LNCaP clone FGC (cell line): ENCODE measurements around the gene CMA1.

ENCODE experiments used
- DNase-seq: peaks from one replicate; pipeline ENCODE4 v3.0.0-alpha.2; 2011; ENCODE audit warnings: low read depth
- H3K4me3 ChIP-seq: 2 replicates; pipeline ENCODE4 v1.5.1; 2011; ENCODE audit warnings: mild to moderate bottlenecking, low read depth, low read length, control low read depth
- CTCF ChIP-seq: IDR thresholded peaks from 2 replicates; pipeline ENCODE4 v1.5.1; 2012; ENCODE audit warnings: mild to moderate bottlenecking; ENCODE audit not compliant: control insufficient read depth, insufficient read depth; ENCODE audit errors: extremely low read depth

Gene CMA1

GRCh38 chr14:24463884-24464785 lies 43.9 kb downstream of the CMA1 start:
- DNase-seq: no peak
- no peak for TF ChIP-seq CTCF
- no peak overlapping the region for H3K4me3 ChIP-seq

DNA sequence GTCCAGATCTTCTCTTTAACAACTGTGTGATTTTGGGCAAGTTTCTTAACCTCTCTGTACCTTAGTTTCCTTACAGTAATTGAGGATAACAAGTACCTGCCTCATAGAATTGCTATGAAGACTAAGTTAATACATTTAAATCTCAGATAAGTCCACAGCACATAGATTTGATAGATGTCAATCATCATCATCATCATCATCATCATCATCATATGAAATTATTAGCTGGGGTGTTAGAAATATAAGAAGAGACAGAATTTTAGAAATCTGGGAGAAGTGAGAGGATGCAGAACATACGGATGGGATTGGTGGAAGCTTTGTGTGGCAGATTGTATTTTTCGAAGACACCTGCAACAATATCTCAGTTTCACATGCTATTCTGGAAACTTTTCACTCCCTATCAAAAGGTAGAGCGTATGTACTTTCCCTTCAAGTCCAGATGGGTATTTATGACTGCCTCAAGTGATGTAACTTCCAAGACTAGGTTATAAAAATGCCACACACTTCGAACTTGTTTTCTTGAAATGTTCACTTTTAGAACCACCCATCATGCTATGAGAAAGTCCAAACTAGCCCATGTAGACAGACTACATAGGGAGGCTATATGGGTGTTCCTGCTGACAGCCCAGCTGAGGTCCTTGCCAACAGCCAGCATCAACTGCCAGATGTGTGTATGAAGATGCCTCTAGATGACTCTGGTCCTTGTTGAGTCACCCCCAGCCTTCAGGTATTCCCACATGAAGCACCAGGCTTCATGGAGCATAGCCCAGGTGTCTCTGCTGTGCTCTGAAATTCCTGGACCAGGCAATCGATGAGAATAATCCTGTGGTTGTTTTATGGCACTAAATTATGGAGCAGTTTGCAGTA lies 44.8 kb downstream of the CMA1 start:
- no peak for TF ChIP-seq CTCF
- H3K4me3 ChIP-seq: no peak overlapping the region
- DNase-seq: no peak

- TF ChIP-seq CTCF: no peak
- H3K4me3 ChIP-seq: no peak overlapping the region
Measured at GRCh38 chr14:24461336-24461735, 46.7 kb downstream of the CMA1 start.

DNA sequence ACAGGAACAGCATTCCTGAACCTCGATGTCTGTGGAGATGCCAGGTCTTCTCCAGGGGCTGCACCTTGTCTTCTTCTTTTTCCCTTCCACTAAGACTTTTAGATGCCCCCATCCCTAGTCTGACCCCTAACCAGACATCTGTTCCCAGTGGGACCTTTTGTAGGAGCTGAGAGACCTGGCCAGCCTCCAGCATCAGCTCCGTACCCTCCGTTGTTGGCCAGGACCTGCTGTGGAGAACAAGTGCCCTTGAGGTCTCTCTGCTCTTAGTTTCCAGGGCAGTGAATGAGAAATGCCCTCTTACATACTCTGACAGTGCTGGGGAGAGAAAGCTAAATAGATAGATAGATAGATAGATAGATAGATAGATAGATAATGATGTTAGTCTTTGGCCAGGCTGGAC lies 48.7 kb downstream of the CMA1 start:
- TF ChIP-seq CTCF: no peak

More at GRCh38 chr14:24461336-24461735, 46.7 kb downstream of the CMA1 start:
- no peak for DNase-seq

DNA sequence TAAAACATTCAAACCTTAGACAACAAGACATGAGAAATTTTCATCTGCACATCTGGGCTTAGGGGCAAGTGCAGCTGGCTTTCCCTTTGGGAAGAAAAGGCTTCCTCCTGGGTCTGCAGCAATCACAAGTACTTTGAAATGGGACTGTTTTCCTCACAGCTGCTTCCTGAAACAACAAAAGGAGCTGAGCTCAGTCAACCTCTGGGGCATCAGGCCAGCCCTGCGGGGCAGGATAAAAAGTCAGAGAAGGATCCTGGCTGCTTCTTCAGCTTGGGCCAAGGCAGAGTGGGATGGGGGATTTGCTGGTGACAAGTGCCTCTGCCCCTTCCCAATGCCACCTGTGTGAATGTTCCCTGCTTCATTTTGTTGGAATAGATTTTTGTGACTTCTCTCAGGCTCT lies 49.3 kb downstream of the CMA1 start:
- H3K4me3 ChIP-seq: no peak overlapping the region
- DNase-seq: no peak
- TF ChIP-seq CTCF: no peak

More for the DNA sequence above, 48.7 kb downstream of the CMA1 start:
- no peak for DNase-seq
- no peak overlapping the region for H3K4me3 ChIP-seq

- no peak overlapping the region for H3K4me3 ChIP-seq
- no peak for TF ChIP-seq CTCF
- no peak for DNase-seq
Measured at GRCh38 chr14:24456980-24457379, 51.1 kb downstream of the CMA1 start.
